Astrocyte (in vitro differentiated cells and primary cell): ENCODE results near the gene ZNF235.

ENCODE experiments used
- EZH2 ChIP-seq: IDR thresholded peaks from 2 replicates; pipeline ENCODE4 v1.6.1; 2012; ENCODE audit warnings: mild to moderate bottlenecking, low read length, inconsistent platforms; ENCODE audit not compliant: insufficient read depth
- TF ChIP-seq, protein P1 (sequence below): IDR thresholded peaks from 2 replicates; pipeline ENCODE4 v1.5.1; 2011; ENCODE audit warnings: low read depth, mild to moderate bottlenecking, inconsistent platforms, low read length, moderate library complexity; ENCODE audit not compliant: insufficient read depth

DNA sequence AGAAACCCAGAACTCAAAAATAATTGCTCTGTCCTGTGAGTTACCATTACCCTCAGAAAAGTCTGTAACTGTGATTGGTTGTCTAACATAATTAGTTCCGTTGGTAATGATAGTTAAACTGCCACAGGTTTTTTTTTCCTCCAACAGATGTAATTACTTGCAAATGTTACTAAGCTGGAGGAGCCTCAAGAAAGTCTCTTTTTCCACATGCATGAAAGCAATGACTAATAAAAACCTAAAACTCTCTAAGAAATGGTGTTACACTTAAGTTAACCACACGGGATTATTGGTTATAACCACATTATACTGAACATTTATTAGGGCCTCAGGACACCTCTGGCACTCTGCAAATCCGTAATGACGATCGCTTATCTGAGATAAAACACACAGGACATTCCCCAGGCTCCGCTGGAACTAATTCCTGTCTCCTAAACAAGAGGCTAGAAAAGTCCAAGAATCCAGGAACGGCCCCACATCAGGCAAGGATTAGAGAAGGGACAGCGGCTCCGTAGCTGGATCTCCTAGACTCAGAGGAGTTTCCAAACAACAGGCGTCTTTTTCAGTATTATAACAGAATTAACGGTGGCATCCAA is 753 bp downstream of the ZNF235 start:
- TF ChIP-seq, protein P1, sequence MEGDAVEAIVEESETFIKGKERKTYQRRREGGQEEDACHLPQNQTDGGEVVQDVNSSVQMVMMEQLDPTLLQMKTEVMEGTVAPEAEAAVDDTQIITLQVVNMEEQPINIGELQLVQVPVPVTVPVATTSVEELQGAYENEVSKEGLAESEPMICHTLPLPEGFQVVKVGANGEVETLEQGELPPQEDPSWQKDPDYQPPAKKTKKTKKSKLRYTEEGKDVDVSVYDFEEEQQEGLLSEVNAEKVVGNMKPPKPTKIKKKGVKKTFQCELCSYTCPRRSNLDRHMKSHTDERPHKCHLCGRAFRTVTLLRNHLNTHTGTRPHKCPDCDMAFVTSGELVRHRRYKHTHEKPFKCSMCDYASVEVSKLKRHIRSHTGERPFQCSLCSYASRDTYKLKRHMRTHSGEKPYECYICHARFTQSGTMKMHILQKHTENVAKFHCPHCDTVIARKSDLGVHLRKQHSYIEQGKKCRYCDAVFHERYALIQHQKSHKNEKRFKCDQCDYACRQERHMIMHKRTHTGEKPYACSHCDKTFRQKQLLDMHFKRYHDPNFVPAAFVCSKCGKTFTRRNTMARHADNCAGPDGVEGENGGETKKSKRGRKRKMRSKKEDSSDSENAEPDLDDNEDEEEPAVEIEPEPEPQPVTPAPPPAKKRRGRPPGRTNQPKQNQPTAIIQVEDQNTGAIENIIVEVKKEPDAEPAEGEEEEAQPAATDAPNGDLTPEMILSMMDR: no peak
- TF ChIP-seq EZH2: no peak
